Astrocyte (in vitro differentiated cells and primary cell): ENCODE measurements around the gene TAS2R40. TPM values are rescaled to one million over a fixed set of nuclear protein-coding genes. Genes with fewer than 3 reads are reported as not detected.

Source experiments
- DNase-seq: peaks from one replicate; pipeline ENCODE4 v3.0.0-alpha.2; 2010; ENCODE audit warnings: low read depth
- FAIRE-seq: peaks from 2 replicates; lab custom pipeline; 2011; peaks lifted over from hg19 to GRCh38; lab: Jason Lieb, UNC
- H2AFZ ChIP-seq: 2 replicates; pipeline ENCODE4 v1.6.0; 2012; ENCODE audit warnings: low read depth, low read length, inconsistent platforms
- H3K27ac ChIP-seq: 2 replicates; pipeline ENCODE4 v1.5.1; 2011; ENCODE audit warnings: low read depth, low read length, inconsistent platforms
- H3K27me3 ChIP-seq: 2 replicates; pipeline ENCODE4 v1.6.0; 2011; ENCODE audit warnings: low read length, inconsistent platforms; ENCODE audit not compliant: insufficient read depth
- H3K36me3 ChIP-seq: 2 replicates; pipeline ENCODE4 v1.5.1; 2011; ENCODE audit warnings: low read length, inconsistent platforms; ENCODE audit not compliant: insufficient read depth
- H3K4me1 ChIP-seq: 2 replicates; pipeline ENCODE4 v1.5.1; 2011; ENCODE audit warnings: low read length, inconsistent platforms; ENCODE audit not compliant: insufficient read depth
- H3K4me2 ChIP-seq: 2 replicates; pipeline ENCODE4 v1.6.0; 2012; ENCODE audit warnings: low read length, inconsistent platforms
- H3K4me3 ChIP-seq: 2 replicates; pipeline ENCODE4 v1.5.1; 2011; ENCODE audit warnings: low read depth, mild to moderate bottlenecking, low read length, inconsistent platforms; ENCODE audit not compliant: insufficient read depth
- H3K79me2 ChIP-seq: 2 replicates; pipeline ENCODE4 v1.6.0; 2012; ENCODE audit warnings: mild to moderate bottlenecking, low read length, inconsistent platforms; ENCODE audit not compliant: insufficient read depth
- H3K9ac ChIP-seq: 2 replicates; pipeline ENCODE4 v1.6.0; 2012; ENCODE audit warnings: mild to moderate bottlenecking, low read length, inconsistent platforms
- H3K9me3 ChIP-seq: 2 replicates; pipeline ENCODE4 v1.5.1; 2012; ENCODE audit warnings: low read depth, mild to moderate bottlenecking, low read length, inconsistent platforms; ENCODE audit not compliant: insufficient read depth
- H4K20me1 ChIP-seq: 2 replicates; pipeline ENCODE4 v1.6.0; 2012; ENCODE audit warnings: low read length, inconsistent platforms; ENCODE audit not compliant: insufficient read depth
- H3K27ac Mint-ChIP-seq: one replicate; pipeline ENCODE4 v1.8.0; 2021; ENCODE audit warnings: mild to moderate bottlenecking, mixed read lengths; ENCODE audit not compliant: unreplicated experiment
- H3K27me3 Mint-ChIP-seq: one replicate; pipeline ENCODE4 v1.8.0; 2021; ENCODE audit warnings: low read depth, mixed read lengths; ENCODE audit not compliant: unreplicated experiment
- H3K36me3 Mint-ChIP-seq: one replicate; pipeline ENCODE4 v1.8.0; 2021; ENCODE audit warnings: low read depth, mixed read lengths; ENCODE audit not compliant: unreplicated experiment
- H3K4me1 Mint-ChIP-seq: one replicate; pipeline ENCODE4 v1.8.0; 2021; ENCODE audit warnings: low read depth, mixed read lengths; ENCODE audit not compliant: unreplicated experiment
- H3K4me3 Mint-ChIP-seq: one replicate; pipeline ENCODE4 v1.8.0; 2021; ENCODE audit warnings: mild to moderate bottlenecking, moderate library complexity, mixed read lengths; ENCODE audit not compliant: unreplicated experiment
- H3K9me3 Mint-ChIP-seq: one replicate; pipeline ENCODE4 v1.8.0; 2021; ENCODE audit warnings: mild to moderate bottlenecking, mixed read lengths; ENCODE audit not compliant: unreplicated experiment
- CTCF ChIP-seq: IDR thresholded peaks from 2 replicates; pipeline ENCODE4 v1.5.1; 2011; ENCODE audit warnings: low read depth, mild to moderate bottlenecking, inconsistent platforms, low read length, moderate library complexity; ENCODE audit not compliant: insufficient read depth
- EZH2 ChIP-seq: IDR thresholded peaks from 2 replicates; pipeline ENCODE4 v1.6.1; 2012; ENCODE audit warnings: mild to moderate bottlenecking, low read length, inconsistent platforms; ENCODE audit not compliant: insufficient read depth
- total RNA-seq: library from RNA; stranded (reverse); gene quantifications from 2 replicates; pipeline ENCODE4 v1.2.1, GENCODE V29; 2021

Gene TAS2R40
- total RNA-seq, 1 donor from 2014 or later = not detected

- no peak overlapping the region for H3K27ac ChIP-seq
- no peaks in the 10 kb centered on the region for H3K27me3 ChIP-seq
- TF ChIP-seq CTCF = no peak
- DNase-seq = no peak
- no peak overlapping the region for H3K9ac ChIP-seq
- no peaks in the 10 kb centered on the region for H3K27me3 Mint-ChIP-seq
- H3K9me3 Mint-ChIP-seq = peaks cover 10% of the 10 kb centered on the region
- FAIRE-seq = no peak
- H4K20me1 ChIP-seq = no peaks in the 10 kb centered on the region
- no peaks in the 10 kb centered on the region for H3K36me3 ChIP-seq
- no peak overlapping the region for H3K4me2 ChIP-seq
- no peaks in the 10 kb centered on the region for H3K79me2 ChIP-seq
- H3K4me3 Mint-ChIP-seq = no peak overlapping the region
- H3K4me1 ChIP-seq = no peaks in the 10 kb centered on the region
- H3K27ac Mint-ChIP-seq = no peak overlapping the region
- no peak overlapping the region for H2AFZ ChIP-seq
- H3K36me3 Mint-ChIP-seq = no peaks in the 10 kb centered on the region
- peaks cover 3% of the 10 kb centered on the region for H3K4me1 Mint-ChIP-seq
- H3K4me3 ChIP-seq = no peak overlapping the region
- no peaks in the 10 kb centered on the region for H3K9me3 ChIP-seq
Observed at GRCh38 chr7:143233816-143234532, 12.1 kb downstream of the TAS2R40 start.

GRCh38 chr7:143234533-143234875 lies 12.7 kb downstream of the TAS2R40 start:
- no peak overlapping the region for H2AFZ ChIP-seq
- no peaks in the 10 kb centered on the region for H3K36me3 ChIP-seq
- peaks cover 7% of the 10 kb centered on the region for H3K4me1 Mint-ChIP-seq
- H3K9me3 ChIP-seq = no peaks in the 10 kb centered on the region
- H3K9me3 Mint-ChIP-seq = peaks cover 10% of the 10 kb centered on the region
- DNase-seq = no peak
- no peak for TF ChIP-seq EZH2
- TF ChIP-seq CTCF = no peak
- FAIRE-seq = no peak
- no peak overlapping the region for H3K4me2 ChIP-seq
- no peak overlapping the region for H3K9ac ChIP-seq
- no peak overlapping the region for H3K4me3 ChIP-seq
- no peak overlapping the region for H3K27ac Mint-ChIP-seq
- H3K27me3 ChIP-seq = no peaks in the 10 kb centered on the region
- peaks cover 1% of the 10 kb centered on the region for H3K4me1 ChIP-seq
- H3K27me3 Mint-ChIP-seq = no peaks in the 10 kb centered on the region
- no peaks in the 10 kb centered on the region for H3K36me3 Mint-ChIP-seq
- H4K20me1 ChIP-seq = no peaks in the 10 kb centered on the region
- no peak overlapping the region for H3K27ac ChIP-seq
- no peaks in the 10 kb centered on the region for H3K79me2 ChIP-seq
- no peak overlapping the region for H3K4me3 Mint-ChIP-seq

- H3K27ac Mint-ChIP-seq = no peak overlapping the region
- H3K36me3 Mint-ChIP-seq = no peaks in the 10 kb centered on the region
- peaks cover 10% of the 10 kb centered on the region for H3K9me3 Mint-ChIP-seq
- no peaks in the 10 kb centered on the region for H3K27me3 ChIP-seq
- H3K4me3 ChIP-seq = no peak overlapping the region
- FAIRE-seq (no peak), DNase-seq (no peak)
- no peak overlapping the region for H3K4me2 ChIP-seq
- H2AFZ ChIP-seq = no peak overlapping the region
- peaks cover 13% of the 10 kb centered on the region for H3K4me1 Mint-ChIP-seq
- no peak overlapping the region for H3K4me3 Mint-ChIP-seq
- no peaks in the 10 kb centered on the region for H3K79me2 ChIP-seq
- no peak for TF ChIP-seq EZH2
- TF ChIP-seq CTCF = no peak
- no peaks in the 10 kb centered on the region for H3K9me3 ChIP-seq
- H3K27me3 Mint-ChIP-seq = no peaks in the 10 kb centered on the region
- H4K20me1 ChIP-seq = no peaks in the 10 kb centered on the region
- no peak overlapping the region for H3K27ac ChIP-seq
- H3K36me3 ChIP-seq = no peaks in the 10 kb centered on the region
- H3K4me1 ChIP-seq = peaks cover 6% of the 10 kb centered on the region
- no peak overlapping the region for H3K9ac ChIP-seq
Observed at GRCh38 chr7:143235561-143235960, 13.7 kb downstream of the TAS2R40 start.
